ENCODE data around the gene LINC00305. TPM values are rescaled to one million over a fixed set of nuclear protein-coding genes. Genes with fewer than 3 reads are reported as not detected.

The LINC00305 gene
- total RNA-seq, 2 donors from 2014 or later = not detected

- Mint-ChIP-seq H3K4me3 (no peak overlapping the region), H3K27me3 (peaks cover 18% of the 10 kb centered on the region), H3K36me3 (ENCODE audit: low read depth) (no peaks in the 10 kb centered on the region), H3K4me1 (peaks cover 4% of the 10 kb centered on the region), H3K9me3 (no peaks in the 10 kb centered on the region), H3K27ac (no peak overlapping the region)
- ATAC-seq (replicated peaks) = no peak
These were observed 116.6 kb downstream of the LINC00305 start for GRCh38 chr18:64032312-64032711.

DNA sequence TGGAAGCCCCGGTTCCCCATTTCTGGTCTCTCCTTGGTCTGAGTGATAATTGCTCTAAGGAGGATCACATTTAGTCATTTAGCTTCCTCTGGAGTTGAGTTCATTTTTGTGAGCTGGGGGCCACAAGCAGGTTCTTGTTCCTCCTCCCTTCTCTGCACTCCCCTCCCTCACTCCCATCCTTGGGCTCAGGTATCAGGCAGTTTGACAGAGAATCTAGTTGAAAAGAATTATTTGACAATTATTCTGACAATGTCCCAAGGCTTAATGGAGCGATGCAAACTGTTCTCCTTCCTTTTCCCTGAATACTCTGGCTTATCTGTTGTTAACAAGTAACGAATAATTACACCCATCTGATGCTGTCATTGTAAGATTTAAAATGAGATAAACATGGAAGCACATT lies 117.5 kb downstream of the LINC00305 start:
- no peak for ATAC-seq (replicated peaks)
- Mint-ChIP-seq H3K4me1 (peaks cover 4% of the 10 kb centered on the region), H3K27me3 (peaks cover 17% of the 10 kb centered on the region), H3K27ac (no peak overlapping the region), H3K9me3 (no peaks in the 10 kb centered on the region), H3K4me3 (no peak overlapping the region), H3K36me3 (ENCODE audit: low read depth) (no peaks in the 10 kb centered on the region)

Other genes with a start within 250 kb of the LINC00305 start
- not detected for gene SERPINB10, start 241.1 kb downstream of the LINC00305 start, total RNA-seq
- 10 to 100 TPM in 1 of 2 donors, 1 to 10 TPM in 1; 3.3 to 24.2 TPM for gene HMSD, start 199.8 kb downstream of the LINC00305 start, total RNA-seq
- 10 to 100 TPM; 16.5 to 19.1 TPM for gene SERPINB8, start 179.0 kb downstream of the LINC00305 start, total RNA-seq